Kidney tubule cell (primary cell): Measurements from ENCODE around the gene CCDC182.

ENCODE experiments used
- DNase-seq: peaks from one replicate; pipeline ENCODE4 v3.0.0-alpha.2; 2018; ENCODE audit warnings: low spot score

The CCDC182 gene

GRCh38 chr17:57756951-57757350 lies 11.9 kb upstream of the CCDC182 start:
- DNase-seq = no peak

GRCh38 chr17:57755480-57756070 lies 10.5 kb upstream of the CCDC182 start:
- no peak for DNase-seq

DNA sequence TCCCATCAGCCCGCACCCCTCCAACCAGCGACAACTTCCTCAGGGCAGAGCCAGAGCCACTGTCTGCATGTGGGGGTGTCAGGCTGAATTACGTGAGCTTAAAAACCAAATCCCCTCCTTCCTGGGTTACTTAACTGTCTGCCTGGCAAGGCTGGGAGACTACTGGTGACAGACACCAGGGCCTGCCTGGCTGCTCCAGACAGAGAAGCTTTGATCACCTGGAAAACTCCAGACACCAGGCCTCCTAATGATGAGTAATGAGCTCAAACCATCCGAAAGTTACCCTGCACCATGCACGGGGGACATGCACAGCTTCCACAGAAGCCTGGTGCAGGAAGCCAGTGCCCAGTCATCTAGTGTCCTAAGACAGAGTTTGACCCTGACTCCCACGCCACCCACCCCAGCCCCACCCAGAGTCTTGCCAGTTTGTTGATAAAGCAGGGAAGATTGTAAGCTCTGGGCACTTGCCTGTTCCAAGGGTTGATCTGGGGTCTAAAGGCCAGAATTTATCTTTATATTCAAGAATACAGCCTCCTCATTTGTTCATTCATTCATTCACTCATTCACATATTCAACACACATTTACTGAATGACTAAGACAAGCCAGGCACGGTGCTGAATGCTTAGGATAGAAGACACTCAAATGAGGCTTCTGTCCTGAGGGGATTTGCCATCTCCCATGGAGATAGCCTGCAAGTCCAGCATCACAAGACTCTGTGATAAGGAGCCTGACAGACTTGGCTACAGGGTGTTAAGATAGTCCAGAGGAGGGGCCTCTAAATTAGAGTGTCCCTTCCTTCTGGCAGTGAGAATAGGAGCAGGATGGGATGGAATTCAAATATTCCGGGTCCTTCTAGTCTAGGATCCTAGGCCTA lies 7.2 kb upstream of the CCDC182 start:
- no peak for DNase-seq

- no peak for DNase-seq
Measured at GRCh38 chr17:57751348-57751971, 6.4 kb upstream of the CCDC182 start.

GRCh38 chr17:57750895-57751294 lies 5.8 kb upstream of the CCDC182 start:
- DNase-seq = no peak

GRCh38 chr17:57750109-57750871 lies 5.2 kb upstream of the CCDC182 start:
- DNase-seq = no peak

DNA sequence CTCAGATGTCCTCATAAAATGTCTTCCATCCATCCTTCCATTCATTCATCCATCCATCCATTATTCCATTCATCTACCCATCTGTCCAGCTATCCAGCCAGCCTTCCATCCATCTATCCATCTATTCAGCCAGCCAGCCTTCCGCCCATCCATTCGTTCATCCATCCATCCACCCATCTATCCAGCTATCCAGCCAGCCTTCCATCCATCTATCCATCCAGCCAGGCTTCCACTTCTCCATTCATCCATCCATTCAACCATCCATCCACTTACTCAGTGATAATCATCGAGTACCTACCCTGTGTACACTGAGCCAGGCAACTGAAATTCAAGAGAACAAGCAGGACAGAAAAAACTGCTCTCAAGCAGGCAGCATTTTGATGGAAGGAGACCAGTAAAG lies 4.6 kb upstream of the CCDC182 start:
- no peak for DNase-seq

DNA sequence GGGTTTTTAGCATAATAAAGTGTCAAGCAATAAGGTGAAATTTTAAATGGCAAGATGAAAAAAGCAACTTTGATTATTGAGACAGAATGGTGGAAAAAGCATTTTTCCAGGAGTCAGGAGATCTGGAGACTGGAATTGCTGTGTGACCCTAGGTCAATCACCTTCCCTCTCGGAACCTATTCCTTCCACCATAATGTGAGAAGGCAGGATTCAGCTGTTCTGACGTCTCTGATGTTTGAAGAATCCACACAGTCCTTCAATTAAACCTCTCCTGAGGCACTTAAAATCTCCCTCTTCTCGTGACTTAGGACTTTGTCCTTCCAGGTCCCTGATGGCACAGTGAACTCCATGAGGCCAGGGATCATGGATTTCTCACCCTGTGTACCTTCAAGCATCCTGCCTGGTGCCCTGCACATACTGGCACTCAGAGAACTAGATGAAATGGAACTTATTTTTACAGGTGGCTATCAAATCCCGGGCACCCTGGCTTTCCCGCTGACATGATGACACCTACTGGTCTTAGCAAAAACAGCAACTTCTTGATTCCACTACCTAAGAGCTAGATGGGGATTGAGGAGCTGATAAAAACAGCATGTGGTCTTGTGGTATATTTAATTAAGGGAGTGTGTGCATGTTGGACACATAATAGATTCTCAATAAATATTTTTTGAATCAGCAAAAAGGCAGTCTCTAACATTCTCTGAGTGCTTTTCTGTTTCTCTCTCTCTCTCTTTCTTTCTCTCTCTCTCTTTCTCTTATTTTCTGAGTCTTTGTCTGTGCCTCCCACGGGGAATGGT lies 2.3 kb upstream of the CCDC182 start:
- DNase-seq = peak; percentile 71

DNA sequence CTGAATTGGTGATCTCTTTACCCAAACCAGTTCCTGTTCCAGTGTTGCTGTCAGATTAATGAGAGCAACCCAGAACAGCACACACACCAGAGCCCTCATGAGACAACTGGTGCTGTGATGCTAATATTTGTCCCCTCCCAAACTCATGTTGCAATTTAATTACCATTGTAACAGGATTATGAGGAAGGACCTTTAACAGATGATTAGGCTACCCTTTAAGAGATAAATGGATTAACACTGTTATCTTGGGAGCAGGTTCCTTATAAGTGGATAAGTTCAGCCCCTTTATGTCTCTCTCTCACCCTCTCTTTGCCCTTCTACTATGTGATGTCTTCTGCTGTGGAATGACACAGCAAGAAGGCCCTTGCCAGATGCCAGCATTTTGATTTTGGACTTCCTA lies 1.1 kb upstream of the CCDC182 start:
- no peak for DNase-seq

DNA sequence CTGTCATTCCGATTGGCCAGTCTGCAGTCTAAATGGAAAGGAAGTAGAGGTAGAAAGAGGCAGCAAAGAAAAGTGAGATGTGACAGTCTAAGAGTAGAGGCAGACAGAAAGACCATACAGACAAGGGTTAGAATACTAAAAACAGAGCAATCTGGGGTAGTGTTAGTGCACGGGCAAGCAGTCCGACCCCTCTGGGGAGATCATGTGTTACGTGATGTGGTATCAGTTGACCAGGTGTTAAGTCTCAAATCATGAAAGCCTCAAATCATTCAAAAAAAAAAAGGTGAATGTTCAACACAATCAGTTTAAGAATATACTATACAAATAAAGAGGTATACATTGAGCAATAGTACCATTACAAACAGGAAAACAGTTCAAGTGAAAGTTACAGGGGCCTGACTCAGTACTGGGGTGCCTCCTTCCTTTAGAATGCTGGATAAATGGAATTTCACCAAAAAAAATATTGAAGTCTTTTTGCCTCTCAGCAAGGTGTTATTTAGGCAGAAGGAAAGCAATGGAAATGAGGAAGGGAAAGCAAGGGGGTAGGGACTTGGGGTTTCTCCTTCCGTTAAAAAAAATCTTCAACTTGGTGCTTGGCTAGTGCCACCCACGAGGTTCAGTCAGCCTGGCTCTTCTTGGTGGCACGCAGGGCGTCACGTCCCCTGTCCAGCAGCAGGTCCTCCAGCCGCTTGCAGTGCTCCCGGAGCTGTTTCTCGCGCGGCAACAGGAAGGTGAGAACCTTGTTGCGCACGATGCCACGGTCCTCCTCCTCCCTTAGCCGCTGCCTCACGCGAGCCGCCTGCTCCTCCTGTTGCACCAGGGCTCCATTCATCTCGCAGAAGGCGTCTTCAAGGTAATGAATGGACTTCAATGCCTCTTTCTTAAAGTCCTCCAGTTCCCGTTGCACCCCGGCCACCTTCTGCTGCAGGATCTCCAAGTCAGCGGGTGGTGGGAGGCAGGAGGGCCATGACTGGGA lies 616 bp downstream of the CCDC182 start:
- no peak for DNase-seq

DNA sequence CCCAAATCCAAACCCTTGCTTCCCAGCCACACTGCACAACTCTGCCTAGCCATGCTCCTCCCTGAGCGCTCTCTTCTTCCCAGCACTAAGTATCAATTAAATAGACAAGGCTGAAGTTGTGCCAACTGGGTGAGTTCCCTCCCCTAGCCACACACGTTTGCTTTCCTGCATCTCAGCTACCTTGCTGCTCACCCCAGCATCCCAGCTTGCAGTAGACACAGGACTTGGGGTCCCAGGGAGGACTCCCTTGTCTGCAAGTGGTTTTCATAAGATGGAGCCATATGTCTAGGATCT lies 4.9 kb downstream of the CCDC182 start:
- no peak for DNase-seq

DNA sequence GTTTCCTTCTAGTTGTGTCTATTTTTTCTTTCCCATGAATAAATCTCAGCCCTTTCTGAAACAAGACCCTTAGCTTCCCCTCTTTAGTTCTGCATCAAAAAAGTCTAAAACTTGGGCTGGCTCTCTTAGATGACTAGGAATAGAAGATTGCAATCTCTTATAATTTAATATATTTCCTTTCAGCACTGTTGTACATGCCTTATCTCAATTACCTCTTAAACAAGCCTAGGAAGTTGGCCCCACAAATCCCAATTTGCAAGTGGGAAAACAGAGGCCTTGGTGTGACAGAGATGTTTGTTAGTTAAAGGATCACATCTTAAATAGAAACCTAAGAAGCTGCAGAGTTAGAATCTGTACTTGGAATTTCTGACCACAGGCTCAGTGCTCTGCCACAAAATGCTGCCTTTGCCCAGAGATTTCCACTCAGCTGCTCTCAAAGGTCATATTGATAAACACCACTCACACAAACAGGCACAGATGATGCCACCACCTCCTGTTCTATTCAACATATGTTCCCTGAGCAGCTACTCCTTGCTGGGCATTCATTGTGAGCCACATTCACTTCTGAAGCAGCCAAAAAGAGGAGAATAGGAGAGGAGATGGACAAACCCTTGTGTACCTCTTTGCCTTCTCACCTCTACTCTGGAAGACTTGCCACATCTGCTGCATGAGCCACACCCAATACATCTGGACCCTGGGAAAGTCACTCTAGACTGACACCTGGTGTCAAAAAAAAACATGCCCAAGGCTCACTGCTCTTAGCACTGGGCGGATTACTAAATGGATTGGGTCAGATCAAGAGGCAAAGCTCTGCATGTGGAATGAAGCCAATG lies 5.5 kb downstream of the CCDC182 start:
- peak; percentile 24 for DNase-seq

DNA sequence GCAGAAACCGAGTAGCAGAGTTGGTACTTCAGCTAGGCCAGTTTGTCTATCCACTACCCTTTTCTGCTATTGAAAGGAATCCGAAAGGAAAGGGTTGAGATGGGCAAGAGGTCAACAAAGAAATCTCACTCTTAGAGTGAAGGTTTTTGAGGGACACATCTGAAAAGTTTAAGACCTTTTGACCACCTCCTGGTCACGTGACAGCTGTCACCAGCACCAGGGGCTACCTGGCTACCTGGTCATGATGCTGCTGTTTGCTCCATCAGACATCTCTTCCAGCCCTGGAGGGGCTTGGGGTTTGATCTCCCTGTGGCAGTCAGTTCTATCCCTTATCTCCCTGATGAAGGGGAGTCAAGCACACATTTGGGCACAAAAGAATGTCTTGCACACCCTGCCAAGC lies 7.6 kb downstream of the CCDC182 start:
- DNase-seq = no peak

DNA sequence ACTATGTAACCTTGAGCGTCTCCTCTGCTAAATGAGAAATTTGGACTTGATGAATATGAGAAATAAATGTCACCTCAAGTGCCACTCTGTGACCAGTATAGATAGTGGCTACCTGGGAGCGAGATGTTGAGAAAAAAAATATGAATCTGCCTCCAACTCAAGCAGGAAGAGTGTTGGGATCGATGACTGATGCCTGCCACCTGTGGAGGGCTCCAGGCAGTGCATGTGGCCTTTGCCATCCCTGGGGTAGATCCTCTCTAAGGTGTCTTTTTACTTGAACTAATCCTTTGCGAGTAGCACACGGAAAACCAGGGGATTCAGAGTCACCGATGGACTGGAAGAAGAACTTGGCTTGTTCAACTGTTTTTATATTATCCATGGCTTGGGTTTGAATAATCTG lies 9.4 kb downstream of the CCDC182 start:
- peak; percentile 30 for DNase-seq

GRCh38 chr17:57735230-57735629 lies 9.9 kb downstream of the CCDC182 start:
- DNase-seq = no peak

- no peak for DNase-seq
Measured at GRCh38 chr17:57733085-57733484, 12.0 kb downstream of the CCDC182 start.

- peak; percentile 31 for DNase-seq
Measured at GRCh38 chr17:57732062-57732461, 13.0 kb downstream of the CCDC182 start.

DNA sequence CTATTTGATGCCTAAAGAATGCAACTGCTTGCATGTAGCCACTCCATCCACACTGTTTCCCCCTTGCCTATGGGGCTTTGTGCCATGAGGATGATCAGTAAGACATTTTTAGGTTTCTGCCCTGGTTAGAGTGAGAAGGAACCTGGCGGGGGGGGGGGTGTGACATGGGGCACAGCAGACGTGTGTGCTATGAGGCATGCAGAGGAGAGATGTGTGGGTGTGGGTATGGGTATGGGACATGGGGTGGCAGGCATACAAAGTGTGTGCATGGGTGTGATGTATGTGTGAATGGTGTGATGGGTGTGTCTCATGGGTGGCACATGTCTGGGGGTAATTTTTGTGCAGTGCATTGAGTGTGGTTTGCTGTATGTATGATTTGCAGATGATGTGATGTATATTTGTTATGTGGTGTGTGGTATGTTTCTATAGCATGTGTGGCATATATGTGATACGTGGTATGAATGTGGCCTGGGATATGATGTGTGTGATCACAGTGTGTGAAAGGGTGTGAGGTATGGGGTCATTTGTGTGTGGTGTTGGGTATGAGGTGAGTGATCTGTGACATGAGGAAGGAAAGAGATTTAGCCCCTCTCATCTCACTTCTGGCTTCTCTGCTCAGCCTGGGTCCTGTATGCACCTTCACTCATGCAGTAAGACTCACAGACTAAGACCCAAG lies 14.9 kb downstream of the CCDC182 start:
- no peak for DNase-seq

GRCh38 chr17:57727630-57728175 lies 17.4 kb downstream of the CCDC182 start:
- DNase-seq = no peak
